Measurements from ENCODE around the gene MAP3K4. TPM values are rescaled to one million over a fixed set of nuclear protein-coding genes. Genes with fewer than 3 reads are reported as not detected.
A peak's percentile ranks its signal among the peaks of the same experiment; 100 is the strongest.
"Not testable (repeated sequence)": the region's sequence is repeated elsewhere in the genome, so short reads cannot be mapped to it uniquely, and the experiment has no call there.

MAP3K4 gene
- total RNA-seq, 1 donor from 2014 or later, result 26.5 TPM

- not testable (repeated sequence) for DNase-seq
These were observed 19.0 kb upstream of the MAP3K4 start for GRCh38 chr6:160972594-160972993.

- DNase-seq, result no peak
These were observed 18.0 kb upstream of the MAP3K4 start for GRCh38 chr6:160973311-160974250.

- DNase-seq, result no peak
These were observed 17.2 kb upstream of the MAP3K4 start for GRCh38 chr6:160974304-160974771.

- no peak for DNase-seq
These were observed 16.4 kb upstream of the MAP3K4 start for GRCh38 chr6:160975162-160975561.

- DNase-seq, result not testable (repeated sequence)
These were observed 15.6 kb upstream of the MAP3K4 start for GRCh38 chr6:160975961-160976360.

GRCh38 chr6:160978141-160978901 lies 13.2 kb upstream of the MAP3K4 start:
- DNase-seq, result no peak

- DNase-seq, result no peak
These were observed 12.4 kb upstream of the MAP3K4 start for GRCh38 chr6:160979061-160979708.

- not testable (repeated sequence) for DNase-seq
These were observed 8.1 kb upstream of the MAP3K4 start for GRCh38 chr6:160983377-160983948.

GRCh38 chr6:160986851-160987250 lies 4.7 kb upstream of the MAP3K4 start:
- no peak for DNase-seq

GRCh38 chr6:160987265-160987664 lies 4.3 kb upstream of the MAP3K4 start:
- no peak for DNase-seq

- DNase-seq, result no peak
These were observed 643 bp upstream of the MAP3K4 start for GRCh38 chr6:160990847-160991405.

GRCh38 chr6:160992061-160992979 lies 751 bp downstream of the MAP3K4 start:
- peak; percentile 77 for DNase-seq

GRCh38 chr6:160992980-160993314 lies 1.4 kb downstream of the MAP3K4 start:
- no peak for DNase-seq

- no peak for DNase-seq
These were observed 3.7 kb downstream of the MAP3K4 start for GRCh38 chr6:160995271-160995670.

GRCh38 chr6:160996131-160996601 lies 4.6 kb downstream of the MAP3K4 start:
- DNase-seq, result peak; percentile 64

GRCh38 chr6:160998217-160998616 lies 6.6 kb downstream of the MAP3K4 start:
- no peak for DNase-seq

- no peak for DNase-seq
These were observed 7.2 kb downstream of the MAP3K4 start for GRCh38 chr6:160998766-160999165.

- no peak for DNase-seq
These were observed 7.9 kb downstream of the MAP3K4 start for GRCh38 chr6:160999516-160999915.

GRCh38 chr6:161000632-161001031 lies 9.1 kb downstream of the MAP3K4 start:
- no peak for DNase-seq

- no peak for DNase-seq
These were observed 9.9 kb downstream of the MAP3K4 start for GRCh38 chr6:161001421-161001820.

GRCh38 chr6:161003336-161003735 lies 11.8 kb downstream of the MAP3K4 start:
- DNase-seq, result no peak
